H1 (cell line): Measurements from ENCODE around the gene NUBPL. TPM values are rescaled to one million over a fixed set of nuclear protein-coding genes. Genes with fewer than 3 reads are reported as not detected.
"Not testable (repeated sequence)": the region's sequence is repeated elsewhere in the genome, so short reads cannot be mapped to it uniquely, and the experiment has no call there.

Source experiments
- CTCF ChIA-PET: fragments of 300-600 bp; sonication (Branson Sonifier 250); formaldehyde crosslinking; loops from one replicate; lab custom pipeline; 2021; ENCODE audit not compliant: partially characterized antibody; lab: Charles Lee
- POLR2A ChIA-PET: fragments of 300-600 bp; sonication (Branson Sonifier 250); formaldehyde crosslinking; loops from one replicate; lab custom pipeline; 2021; ENCODE audit warnings: inconsistent platforms; ENCODE audit not compliant: partially characterized antibody; lab: Charles Lee
- DNase-seq, 2 experiments: peaks; one replicate each; pipeline versions ENCODE4 v3.0.0 to v3.0.0-alpha.2; 2010 to 2022; ENCODE audit warnings: low spot score in 2 of 2, low read depth in 1 of 2, mixed read lengths in 1 of 2
- FAIRE-seq: peaks from 2 replicates; lab custom pipeline; 2011; peaks lifted over from hg19 to GRCh38; lab: Jason Lieb, UNC
- H2AFZ ChIP-seq: 2 replicates; pipeline ENCODE4 v1.8.1; 2012; ENCODE audit warnings: low read length, inconsistent platforms
- H2AK5ac ChIP-seq: 2 replicates; pipeline ENCODE4 v1.6.1; 2013; ENCODE audit warnings: low read depth, low read length
- H2BK120ac ChIP-seq: replicated peaks from 2 replicates; pipeline ENCODE3; 2013; ENCODE audit warnings: low read depth, low read length, inconsistent platforms
- H2BK12ac ChIP-seq: 2 replicates; pipeline ENCODE4 v1.6.1; 2013; ENCODE audit warnings: low read depth, low read length
- H2BK15ac ChIP-seq: 2 replicates; pipeline ENCODE4 v1.6.1; 2013; ENCODE audit warnings: low read length
- H2BK20ac ChIP-seq: 2 replicates; pipeline ENCODE4 v1.6.1; 2013; ENCODE audit warnings: low read length
- H2BK5ac ChIP-seq: 2 replicates; pipeline ENCODE4 v1.6.1; 2013; ENCODE audit warnings: low read depth, low read length
- H3K14ac ChIP-seq: 2 replicates; pipeline ENCODE4 v1.6.1; 2013; ENCODE audit warnings: inconsistent platforms; ENCODE audit not compliant: insufficient read length
- H3K18ac ChIP-seq: 2 replicates; pipeline ENCODE4 v1.6.1; 2013; ENCODE audit warnings: low read length; ENCODE audit errors: extremely low read depth
- H3K23ac ChIP-seq: 2 replicates; pipeline ENCODE4 v1.6.1; 2013; ENCODE audit warnings: inconsistent platforms; ENCODE audit not compliant: insufficient read length
- H3K23me2 ChIP-seq: 2 replicates; pipeline ENCODE4 v1.6.1; 2013; ENCODE audit warnings: low read depth, low read length
- H3K27ac ChIP-seq: 2 replicates; pipeline ENCODE4 v1.6.1; 2011; ENCODE audit warnings: low read depth, low read length, inconsistent platforms
- H3K27me3 ChIP-seq, 4 experiments: replicated peaks in 1 of 4; 1 replicate in 1 of 4; 2 replicates in 3 of 4; pipeline versions ENCODE4 v1.6.1 to v1.8.1; 2011 to 2013; ENCODE audit warnings: low read length in 3 of 4, mild to moderate bottlenecking in 3 of 4, inconsistent platforms in 2 of 4, mixed read lengths in 2 of 4, moderate library complexity in 1 of 4; ENCODE audit not compliant: control insufficient read depth in 3 of 4, insufficient read depth in 3 of 4; ENCODE audit errors: extremely low read depth in 1 of 4
- H3K36me3 ChIP-seq, 4 experiments: 2 replicates each; pipeline versions ENCODE4 v1.6.1 to v1.8.1; 2011 to 2013; ENCODE audit warnings: mild to moderate bottlenecking in 4 of 4, low read length in 3 of 4, moderate library complexity in 2 of 4, control low read depth in 1 of 4, inconsistent platforms in 1 of 4; ENCODE audit not compliant: insufficient read depth in 4 of 4, control insufficient read depth in 2 of 4
- H3K4ac ChIP-seq: replicated peaks from 2 replicates; pipeline ENCODE3; 2013; ENCODE audit warnings: low read length, low read depth, mixed read lengths, inconsistent platforms; ENCODE audit not compliant: insufficient read length
- H3K4me1 ChIP-seq, 4 experiments: replicated peaks in 1 of 4; 1 replicate in 1 of 4; 2 replicates in 3 of 4; pipeline versions ENCODE4 v1.6.1 to v1.8.1; 2011 to 2013; ENCODE audit warnings: low read length in 3 of 4, inconsistent platforms in 2 of 4, mixed read lengths in 1 of 4; ENCODE audit not compliant: insufficient read depth in 4 of 4, control insufficient read depth in 3 of 4
- H3K4me2 ChIP-seq, 2 experiments: 2 replicates each; pipeline versions ENCODE4 v1.6.1 to v1.8.1; 2011 to 2013; ENCODE audit warnings: low read depth in 2 of 2, low read length in 2 of 2, control low read depth in 1 of 2, inconsistent platforms in 1 of 2, mild to moderate bottlenecking in 1 of 2; ENCODE audit not compliant: insufficient read depth in 1 of 2
- H3K4me3 ChIP-seq, 4 experiments: fragments of 200-600, 300-600 bp in 1 of 4; sonication (generic), shearing (Covaris generic), sonication (Bioruptor Twin) in 1 of 4; 2 replicates each; pipeline versions ENCODE4 v1.5.1 to v1.8.1; 2011 to 2016; ENCODE audit warnings: low read length in 4 of 4, low read depth in 3 of 4, control low read depth in 2 of 4, inconsistent platforms in 2 of 4, mild to moderate bottlenecking in 2 of 4, mixed read lengths in 1 of 4, moderate library complexity in 1 of 4; ENCODE audit not compliant: insufficient read depth in 2 of 4; ENCODE audit errors: extremely low read depth in 1 of 4
- H3K56ac ChIP-seq: replicated peaks from 2 replicates; pipeline ENCODE3; 2013; ENCODE audit warnings: low read depth, mild to moderate bottlenecking, mixed read lengths, low read length, inconsistent platforms; ENCODE audit not compliant: insufficient read length
- H3K79me1 ChIP-seq: 2 replicates; pipeline ENCODE4 v1.6.1; 2013; ENCODE audit warnings: low read depth, low read length, control low read depth
- H3K79me2 ChIP-seq, 2 experiments: 2 replicates each; pipeline versions ENCODE4 v1.6.1 to v1.8.1; 2012 to 2013; ENCODE audit warnings: low read length in 2 of 2, mild to moderate bottlenecking in 2 of 2, inconsistent platforms in 1 of 2; ENCODE audit not compliant: insufficient read depth in 2 of 2, control insufficient read depth in 1 of 2
- H3K9ac ChIP-seq, 4 experiments: replicated peaks in 1 of 4; 1 replicate in 1 of 4; 2 replicates in 3 of 4; pipeline versions ENCODE4 v1.6.1 to v1.8.1; 2011 to 2013; ENCODE audit warnings: low read depth in 3 of 4, low read length in 3 of 4, control low read depth in 2 of 4, mild to moderate bottlenecking in 2 of 4, moderate library complexity in 2 of 4, inconsistent platforms in 1 of 4; ENCODE audit errors: extremely low read depth in 1 of 4
- H3K9me3 ChIP-seq, 2 experiments: 2 replicates each; pipeline versions ENCODE4 v1.6.1 to v1.8.1; 2012 to 2013; ENCODE audit warnings: mild to moderate bottlenecking in 2 of 2, moderate library complexity in 2 of 2, control low read depth in 1 of 2, inconsistent platforms in 1 of 2, low read depth in 1 of 2, low read length in 1 of 2, mixed read lengths in 1 of 2; ENCODE audit not compliant: insufficient read depth in 2 of 2
- H4K20me1 ChIP-seq, 2 experiments: replicated peaks in 1 of 2; 2 replicates each; pipeline versions ENCODE3 to v1.8.1; 2011 to 2013; ENCODE audit warnings: inconsistent platforms in 2 of 2, low read length in 2 of 2, mild to moderate bottlenecking in 1 of 2; ENCODE audit not compliant: insufficient read depth in 2 of 2, control insufficient read depth in 1 of 2
- H4K5ac ChIP-seq: 2 replicates; pipeline ENCODE4 v1.6.1; 2013; ENCODE audit warnings: low read length, low read depth, mixed read lengths, inconsistent platforms; ENCODE audit not compliant: insufficient read length
- H4K8ac ChIP-seq: 2 replicates; pipeline ENCODE4 v1.8.0; 2013; ENCODE audit warnings: mild to moderate bottlenecking, moderate library complexity, low read length, inconsistent platforms; ENCODE audit not compliant: insufficient read depth; ENCODE audit errors: extremely low read depth
- H4K91ac ChIP-seq: replicated peaks from 2 replicates; pipeline ENCODE3; 2013; ENCODE audit warnings: low read length, mixed read lengths, inconsistent platforms; ENCODE audit not compliant: insufficient read length
- WGBS, 2 experiments: shearing (Covaris generic) in 1 of 2; methylation state at CpG; one replicate each; pipeline versions ENCODE4 v1.1.6 to v1.1.7; 2013 to 2015; ENCODE audit warnings: low lambda C conversion rate in 2 of 2, mixed read lengths in 2 of 2, inconsistent platforms in 1 of 2, low coverage in 1 of 2, missing lambda C conversion rate in 1 of 2; ENCODE audit not compliant: insufficient replicate concordance in 2 of 2, insufficient coverage in 1 of 2, insufficient read length in 1 of 2; ENCODE audit errors: extremely low coverage in 1 of 2, missing lambda C conversion rate in 1 of 2; 5-methylcytosine and 5-hydroxymethylcytosine counted together
- polyA plus RNA-seq, 7 experiments: library from polyadenylated mRNA; depleted of rRNA in 3 of 7; stranded (reverse) in 5 of 7; unstranded in 2 of 7; fragments of >200 nt in 5 of 7; fragments of 200-250 nt in 2 of 7; gene quantifications; 1 replicate in 5 of 7; 2 replicates in 1 of 7; 4 replicates in 1 of 7; pipeline versions ENCODE4 v1.2.1 to v1.2.3, GENCODE V29; 2011 to 2013; ENCODE audit warnings: missing spikeins in 2 of 7, mixed read lengths in 2 of 7
- total RNA-seq: library from RNA; stranded (reverse); fragmentation: NEBNext Ultra II Directional; extraction: Animal tissue kit (Norgen Biotek cat#: 25700); gene quantifications from 2 replicates; pipeline ENCODE4 v1.2.1, GENCODE V29; 2021

NUBPL gene
- total and polyA plus RNA-seq, 2 of the 8 experiments (the other 6 are each of a cell fraction or from before 2014, with no cell fraction given) = 1.6 to 6.8 TPM

- H3K27ac ChIP-seq, H2BK5ac ChIP-seq, H2BK20ac ChIP-seq, H2BK12ac ChIP-seq, H3K4me3 ChIP-seq, H3K4ac ChIP-seq, H3K79me2 ChIP-seq, FAIRE-seq, H3K18ac ChIP-seq, CTCF ChIA-PET, H3K27me3 ChIP-seq, H3K4me1 ChIP-seq, DNase-seq, H3K79me1 ChIP-seq, H4K8ac ChIP-seq, POLR2A ChIA-PET, H2BK15ac ChIP-seq, H2AFZ ChIP-seq, H3K23ac ChIP-seq, H3K4me2 ChIP-seq, H3K36me3 ChIP-seq, H2BK120ac ChIP-seq, H3K14ac ChIP-seq, H3K9ac ChIP-seq, H4K20me1 ChIP-seq, H4K5ac ChIP-seq, H4K91ac ChIP-seq, H2AK5ac ChIP-seq, H3K56ac ChIP-seq, H3K23me2 ChIP-seq: not testable (repeated sequence)
- 89% methylated on average over 10 of the region's 10 CpGs; no CpG with 5 or more reads in 1 of the 2 experiments for WGBS, 2 experiments
- peaks cover 30% of the 10 kb centered on the region in 2 experiments for H3K9me3 ChIP-seq
Observed at GRCh38 chr14:31620898-31621297, 59.7 kb downstream of the NUBPL start.
